Measurements from ENCODE around the gene PHF21B.

The PHF21B gene

GRCh38 chr22:44954149-44954548 lies 55.7 kb downstream of the PHF21B start:
- no peak for DNase-seq

DNA sequence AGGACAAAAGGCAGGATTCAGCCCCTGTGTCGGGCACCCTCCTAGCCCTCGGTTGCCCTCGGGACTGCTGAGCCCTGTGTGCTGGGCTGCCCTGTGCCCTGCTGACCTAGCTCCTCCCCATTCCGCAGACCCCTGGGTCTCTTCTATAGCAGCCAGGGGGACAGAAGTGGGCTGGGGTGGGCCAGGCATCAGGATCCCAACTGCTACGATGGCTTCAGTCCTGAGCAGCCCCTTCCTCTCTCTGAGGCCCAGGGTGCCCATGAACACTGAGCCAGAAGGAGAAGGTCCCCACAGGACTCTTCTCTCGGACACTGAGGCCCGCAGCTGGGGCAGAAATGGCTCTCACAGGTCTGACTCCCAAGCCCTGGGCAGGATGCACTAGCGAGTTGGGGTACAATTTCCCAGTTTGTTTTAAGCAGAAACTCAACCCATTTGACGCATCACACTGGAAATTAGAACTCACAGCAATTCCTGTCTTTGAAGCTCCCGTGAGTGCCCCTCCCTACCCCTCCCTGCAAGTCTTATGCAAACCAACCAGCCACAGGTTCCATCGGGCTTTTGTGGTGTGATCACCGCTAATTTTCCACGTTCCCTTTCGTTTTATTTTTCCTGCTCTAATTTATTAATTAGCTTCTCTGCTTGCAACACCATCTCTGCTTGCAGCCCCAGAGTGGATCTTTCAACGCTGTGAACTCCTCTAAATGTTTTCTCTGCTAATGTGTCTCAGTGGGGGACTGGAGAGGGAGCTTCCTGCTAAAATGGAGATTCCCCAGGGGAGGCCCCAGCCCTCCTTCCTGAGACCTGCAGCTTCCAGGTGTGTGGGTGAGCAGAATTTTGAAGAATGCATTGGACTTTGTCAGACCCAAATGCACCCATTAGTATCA lies 56.7 kb downstream of the PHF21B start:
- DNase-seq: peak in 1 of 2 experiments; percentile 31

DNA sequence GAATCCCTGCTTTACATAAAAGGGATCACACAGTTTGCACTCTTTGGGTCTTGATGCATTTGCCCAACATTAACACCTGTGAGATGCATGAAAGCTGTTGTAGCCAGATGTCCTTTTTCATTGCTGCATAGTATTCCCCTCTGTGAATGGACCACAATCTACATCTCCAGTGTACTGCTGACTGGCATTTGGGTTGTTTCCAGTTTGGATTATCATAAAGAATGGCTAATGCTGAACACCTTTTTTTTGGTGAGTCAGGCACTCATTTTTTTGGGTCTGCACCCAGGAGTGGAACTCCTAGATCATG lies 58.3 kb downstream of the PHF21B start:
- no peak for DNase-seq

DNA sequence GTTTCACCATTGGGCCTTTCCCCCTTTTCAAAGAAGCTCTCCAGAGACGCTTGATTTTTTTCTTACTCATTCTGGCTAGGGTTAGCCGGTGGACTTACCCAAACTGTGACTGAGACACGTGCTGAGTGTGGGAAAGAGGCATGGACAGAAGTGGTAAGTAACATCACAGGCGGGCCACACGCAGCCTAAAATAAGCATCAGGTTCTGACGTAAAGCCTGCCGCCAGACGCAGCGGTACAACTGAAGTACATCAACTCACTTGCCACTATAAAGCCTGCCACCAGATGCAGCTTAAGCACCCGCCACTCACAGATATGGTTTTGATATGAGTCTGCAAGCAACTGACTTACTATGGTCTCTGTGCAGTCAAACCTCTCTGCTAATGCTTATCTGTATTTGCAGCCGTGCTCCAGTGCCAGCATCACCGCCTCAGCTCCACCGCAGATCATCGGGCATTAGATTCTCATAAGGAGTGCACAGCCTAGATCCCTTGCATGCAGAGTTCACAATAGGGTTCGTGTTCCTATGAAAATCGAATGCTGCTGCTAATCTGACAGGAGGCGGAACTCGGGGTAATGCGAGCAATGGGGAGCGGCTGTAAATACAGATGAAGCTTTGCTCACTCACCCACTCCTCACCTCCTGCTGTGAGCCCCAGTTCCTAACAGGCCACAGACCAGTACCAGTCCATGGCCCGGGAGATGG lies 58.8 kb downstream of the PHF21B start:
- DNase-seq: no peak

- DNase-seq: no peak
Observed at GRCh38 chr22:44947846-44948245, 62.0 kb downstream of the PHF21B start.

GRCh38 chr22:44947049-44947448 lies 62.8 kb downstream of the PHF21B start:
- DNase-seq: no peak

DNA sequence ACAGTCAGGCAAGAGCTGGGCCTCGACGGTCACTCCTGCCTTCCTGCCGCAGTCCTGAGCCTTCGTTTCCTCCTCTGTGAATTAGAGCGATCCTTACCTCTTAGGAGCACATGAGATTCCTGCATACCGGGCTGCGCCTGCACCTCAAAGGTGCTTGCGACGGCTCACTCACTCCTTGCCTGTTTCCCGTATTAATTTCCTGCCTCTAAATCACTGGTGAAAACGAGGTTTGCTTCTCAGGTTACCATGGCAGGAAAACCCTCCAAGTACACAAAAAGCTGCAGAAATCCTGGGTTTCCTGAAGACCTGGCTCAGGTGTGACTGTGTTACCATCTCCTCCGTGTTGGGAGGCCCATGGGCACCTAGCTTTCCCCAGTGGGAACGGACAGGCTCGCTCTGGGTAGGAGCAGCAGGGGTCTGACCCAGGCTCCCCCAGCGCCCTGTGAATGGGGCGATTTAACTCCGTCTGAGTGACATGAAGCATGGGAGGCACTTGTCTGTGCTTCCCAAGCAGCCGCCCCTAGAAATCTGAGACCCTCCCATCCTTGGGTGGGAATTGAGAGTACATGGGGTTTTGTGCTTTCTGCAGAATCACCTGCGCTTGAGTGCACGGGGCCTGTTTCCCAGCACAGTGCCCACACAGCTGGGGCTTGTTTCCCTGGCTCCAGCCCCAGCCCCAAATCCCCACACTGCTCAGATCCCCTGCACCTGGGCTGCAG lies 64.8 kb downstream of the PHF21B start:
- no peak for DNase-seq

DNA sequence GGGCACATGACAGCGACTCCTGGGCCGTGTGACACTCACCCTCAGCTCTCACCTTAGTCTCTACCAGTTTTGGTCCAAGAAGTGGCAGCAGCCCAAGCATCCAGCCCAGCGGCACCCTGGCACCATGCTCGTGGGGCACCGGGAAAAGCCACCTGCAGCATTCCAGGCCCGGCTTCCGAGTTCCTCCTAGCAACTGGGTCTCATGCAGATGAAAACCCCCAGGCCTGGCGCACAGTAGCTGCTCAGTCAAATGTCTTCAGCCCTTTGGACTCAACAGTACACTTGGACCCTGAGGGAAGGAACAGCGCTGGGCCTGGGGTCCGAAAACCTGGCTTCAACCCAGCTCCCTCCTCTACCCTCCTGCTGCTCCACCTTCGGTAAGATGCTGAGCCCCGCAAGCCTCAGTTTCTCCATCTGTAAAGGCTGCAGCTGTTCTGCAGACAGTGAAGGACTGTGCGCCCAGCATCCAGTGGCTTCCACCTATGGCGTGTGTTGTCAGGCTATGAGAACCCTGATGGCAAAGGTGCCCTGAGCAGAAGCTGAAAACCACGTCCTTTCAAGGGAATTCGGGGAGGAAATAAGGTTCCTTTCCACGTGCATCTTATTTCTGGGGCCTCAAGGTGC lies 66.0 kb downstream of the PHF21B start:
- no peak for DNase-seq

- DNase-seq: no peak
Observed at GRCh38 chr22:44942979-44943700, 66.7 kb downstream of the PHF21B start.

DNA sequence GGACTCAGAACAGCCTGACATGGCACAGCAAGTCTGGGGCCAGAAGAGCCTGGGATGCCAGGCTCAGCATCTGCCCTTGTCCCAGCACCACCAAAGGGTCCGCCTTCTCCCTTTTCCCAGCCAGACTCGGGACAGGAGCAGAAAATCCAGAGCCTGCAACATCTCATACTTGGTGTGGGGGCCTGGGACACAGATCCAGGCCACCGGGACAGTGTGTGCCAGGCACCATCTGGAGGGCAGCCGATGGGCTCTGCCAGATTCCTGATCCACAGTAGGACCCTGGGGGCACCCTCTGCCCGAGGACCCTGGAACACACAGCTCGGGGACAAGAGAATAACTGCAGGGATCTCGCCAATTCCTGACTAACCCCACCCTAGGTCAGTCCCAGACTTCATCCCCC lies 67.7 kb downstream of the PHF21B start:
- no peak for DNase-seq

DNA sequence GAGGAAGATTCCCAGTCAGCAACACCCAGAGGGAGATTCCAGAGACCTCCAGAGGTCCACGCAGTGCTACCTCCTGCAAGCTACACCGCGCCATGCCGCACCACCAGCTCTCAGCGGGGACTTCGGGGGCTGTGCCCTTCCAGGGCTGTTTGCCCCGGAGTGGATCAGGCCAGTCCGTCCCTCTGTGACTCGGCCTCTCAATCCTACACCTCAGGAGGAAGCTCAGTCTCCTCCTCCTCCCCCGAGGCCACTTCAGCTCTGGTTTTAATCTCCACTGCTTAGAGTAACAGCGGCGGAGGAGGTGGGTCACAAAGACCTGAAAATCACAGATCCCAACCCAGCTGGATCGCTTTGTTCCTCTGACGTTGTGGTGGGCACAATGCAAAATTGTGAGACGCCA lies 68.6 kb downstream of the PHF21B start:
- DNase-seq: no peak

- no peak for DNase-seq
Observed at GRCh38 chr22:44940130-44940529, 69.7 kb downstream of the PHF21B start.

DNA sequence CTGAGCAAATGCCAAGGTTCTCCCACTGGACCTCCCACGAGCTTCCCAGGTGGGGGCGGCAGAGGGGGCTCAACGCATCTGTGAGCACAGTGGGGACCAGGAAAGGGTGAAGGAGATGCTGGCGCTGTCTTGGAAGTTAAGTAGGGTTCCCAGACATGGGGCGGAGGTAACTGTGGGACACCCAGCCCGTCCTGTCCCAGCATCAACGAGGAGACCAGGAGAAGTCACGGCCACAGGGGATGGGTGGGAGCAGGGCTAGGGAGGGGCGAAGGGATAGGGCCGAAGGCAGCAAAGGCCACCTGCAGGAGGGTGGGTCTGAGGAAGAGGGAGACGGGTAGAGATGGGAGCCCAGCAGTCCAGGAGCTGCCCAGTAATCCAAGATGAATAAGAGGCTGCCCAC lies 70.4 kb downstream of the PHF21B start:
- DNase-seq: no peak

- DNase-seq: no peak
Observed at GRCh38 chr22:44938886-44939285, 70.9 kb downstream of the PHF21B start.

- DNase-seq: no peak
Observed at GRCh38 chr22:44937216-44937615, 72.6 kb downstream of the PHF21B start.

GRCh38 chr22:44936201-44936600 lies 73.6 kb downstream of the PHF21B start:
- DNase-seq: no peak

GRCh38 chr22:44935724-44936123 lies 74.1 kb downstream of the PHF21B start:
- DNase-seq: no peak

DNA sequence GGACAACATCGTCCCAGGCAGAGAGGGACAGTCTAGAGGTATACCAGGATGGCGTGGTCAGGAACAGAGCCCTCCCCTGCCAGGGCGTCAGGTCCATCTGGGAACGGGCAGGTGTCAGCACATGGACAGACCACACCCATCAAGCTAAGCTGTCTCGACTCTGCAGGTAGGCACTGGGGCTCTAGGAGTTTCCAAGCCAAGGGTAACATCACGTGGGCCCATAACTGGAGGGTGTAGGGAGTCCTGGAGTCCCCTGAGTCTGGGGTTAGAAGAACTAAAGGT lies 75.4 kb downstream of the PHF21B start:
- DNase-seq: no peak

- DNase-seq: no peak
Observed at GRCh38 chr22:44933666-44934453, 75.9 kb downstream of the PHF21B start.

DNA sequence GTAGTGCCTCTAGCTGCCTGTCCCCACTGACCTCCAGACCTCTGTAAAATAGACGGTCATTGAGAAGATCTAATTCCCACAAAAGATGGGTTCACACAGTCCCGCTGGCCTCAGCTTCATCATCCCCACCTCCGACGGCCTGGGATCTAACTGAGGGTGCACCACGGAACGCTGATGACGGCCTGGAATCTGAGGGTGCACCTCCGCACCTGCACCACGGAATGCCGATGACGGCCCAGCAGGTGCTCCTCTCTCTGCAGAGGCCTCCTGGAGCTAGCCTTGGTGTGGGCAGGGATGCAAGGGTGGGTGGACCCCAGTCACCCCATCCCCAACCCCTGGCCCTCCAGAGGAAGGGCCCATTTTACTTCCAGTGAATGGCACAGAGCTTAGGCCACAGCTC lies 77.3 kb downstream of the PHF21B start:
- DNase-seq: no peak

DNA sequence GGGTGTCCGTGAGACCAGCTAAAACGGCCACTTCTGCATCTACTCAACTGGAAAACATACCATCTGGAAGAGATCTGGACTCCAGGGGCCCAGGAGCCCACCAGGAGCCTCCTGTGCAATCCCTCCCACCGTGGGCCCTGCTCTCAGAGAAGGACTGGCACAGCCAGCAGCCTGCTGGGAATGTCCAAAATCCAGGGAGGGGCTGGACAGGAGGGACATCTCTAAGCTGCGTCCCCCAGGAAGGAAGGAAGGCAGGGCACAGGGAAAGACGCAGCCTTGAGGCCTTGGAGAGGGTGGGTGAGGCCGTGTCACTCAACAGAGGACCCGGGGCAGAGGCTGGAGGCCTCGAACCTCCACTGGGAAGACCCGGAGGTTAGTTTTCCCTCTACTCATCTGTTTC lies 78.0 kb downstream of the PHF21B start:
- DNase-seq: no peak

GRCh38 chr22:44931077-44931540 lies 78.7 kb downstream of the PHF21B start:
- DNase-seq: no peak

Measured in NCI-H2081 (cell line).